ENCODE results near the gene ITGB4.

The ITGB4 gene

DNA sequence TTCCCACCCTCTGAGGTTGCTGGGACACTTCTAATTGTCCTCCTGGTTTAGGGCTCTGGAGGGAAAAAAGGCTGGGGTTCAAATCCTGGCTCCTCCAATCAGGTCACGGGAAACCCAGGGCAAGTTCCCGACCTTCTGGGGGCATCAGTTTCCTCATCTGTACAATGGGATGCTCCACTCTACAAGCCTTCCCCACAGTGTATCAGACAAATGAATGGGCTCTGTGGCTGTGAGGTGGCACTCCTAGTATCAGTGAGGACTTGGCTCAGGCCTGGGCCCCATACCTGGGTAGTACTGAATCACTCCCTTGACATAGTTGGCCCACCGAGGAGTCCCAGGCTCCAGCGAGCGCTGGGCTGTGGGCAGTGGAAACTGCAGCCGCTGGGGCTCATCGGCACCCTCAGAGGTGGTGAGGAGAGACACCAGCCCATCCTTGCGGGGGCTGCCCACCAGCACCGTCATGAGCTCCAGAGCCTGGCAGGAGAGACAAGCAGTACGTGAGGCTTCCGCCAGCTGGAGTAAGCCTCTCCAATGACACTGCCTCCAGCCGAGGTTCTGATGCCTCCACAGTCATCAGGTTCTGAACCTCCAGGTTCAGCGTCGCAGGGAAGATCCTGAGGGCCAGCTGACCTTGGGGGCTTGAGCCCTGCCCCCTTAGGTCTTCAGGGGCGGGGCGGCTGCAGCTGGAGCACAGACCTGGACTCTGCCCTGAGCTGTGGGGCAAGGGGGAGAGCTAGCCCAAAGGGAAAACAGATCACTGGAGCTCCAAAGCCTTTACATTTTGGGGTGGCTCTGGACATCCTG, 42.6 kb downstream of the ITGB4 start:
- Histone ChIP-seq H3K4me3 (ENCODE audit: low read length) (peak overlapping the region; percentile 85), H4K20me1 (ENCODE audit: insufficient read depth, low read length) (no peaks in the 10 kb centered on the region), H3K27ac (ENCODE audit: low read length) (no peak overlapping the region), H3F3A (ENCODE audit: insufficient read depth, low read length) (peaks cover 11% of the 10 kb centered on the region; the same call in 1 of the 2 replicates), H3K79me2 (ENCODE audit: low read length) (no peaks in the 10 kb centered on the region), H3K4me2 (ENCODE audit: low read depth, low read length) (peak overlapping the region; percentile 96), H3K9me3 (replicated peaks; ENCODE audit: insufficient read depth, low read length) (no peaks in the 10 kb centered on the region), H3K36me3 (replicated peaks; ENCODE audit: insufficient read depth, low read length) (no peaks in the 10 kb centered on the region), H3K4me1 (ENCODE audit: low read length) (peaks cover 8% of the 10 kb centered on the region; the same call in 1 of the 2 replicates), H3K9me2 (replicated peaks; ENCODE audit: insufficient read depth, low read length) (no peaks in the 10 kb centered on the region), H3K27me3 (replicated peaks; ENCODE audit: insufficient read depth, low read length) (no peaks in the 10 kb centered on the region), H2AFZ (ENCODE audit: low read length) (peak overlapping the region; percentile 98; the same call in 1 of the 2 replicates), H3K9ac (ENCODE audit: low read length) (peak overlapping the region; percentile 87)
- no peak for TF ChIP-seq EZH2 (optimal IDR thresholded peaks at IDR 0.05; ENCODE audit: low read depth, low read length)
- no peak for TF ChIP-seq EZH2phosphoT487 (IDR thresholded peaks at IDR 0.05; ENCODE audit: low read length)
- TF ChIP-seq, protein P1, sequence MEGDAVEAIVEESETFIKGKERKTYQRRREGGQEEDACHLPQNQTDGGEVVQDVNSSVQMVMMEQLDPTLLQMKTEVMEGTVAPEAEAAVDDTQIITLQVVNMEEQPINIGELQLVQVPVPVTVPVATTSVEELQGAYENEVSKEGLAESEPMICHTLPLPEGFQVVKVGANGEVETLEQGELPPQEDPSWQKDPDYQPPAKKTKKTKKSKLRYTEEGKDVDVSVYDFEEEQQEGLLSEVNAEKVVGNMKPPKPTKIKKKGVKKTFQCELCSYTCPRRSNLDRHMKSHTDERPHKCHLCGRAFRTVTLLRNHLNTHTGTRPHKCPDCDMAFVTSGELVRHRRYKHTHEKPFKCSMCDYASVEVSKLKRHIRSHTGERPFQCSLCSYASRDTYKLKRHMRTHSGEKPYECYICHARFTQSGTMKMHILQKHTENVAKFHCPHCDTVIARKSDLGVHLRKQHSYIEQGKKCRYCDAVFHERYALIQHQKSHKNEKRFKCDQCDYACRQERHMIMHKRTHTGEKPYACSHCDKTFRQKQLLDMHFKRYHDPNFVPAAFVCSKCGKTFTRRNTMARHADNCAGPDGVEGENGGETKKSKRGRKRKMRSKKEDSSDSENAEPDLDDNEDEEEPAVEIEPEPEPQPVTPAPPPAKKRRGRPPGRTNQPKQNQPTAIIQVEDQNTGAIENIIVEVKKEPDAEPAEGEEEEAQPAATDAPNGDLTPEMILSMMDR (IDR thresholded peaks at IDR 0.05; ENCODE audit: low read length): no peak
- no peak for DNase-seq

DNA sequence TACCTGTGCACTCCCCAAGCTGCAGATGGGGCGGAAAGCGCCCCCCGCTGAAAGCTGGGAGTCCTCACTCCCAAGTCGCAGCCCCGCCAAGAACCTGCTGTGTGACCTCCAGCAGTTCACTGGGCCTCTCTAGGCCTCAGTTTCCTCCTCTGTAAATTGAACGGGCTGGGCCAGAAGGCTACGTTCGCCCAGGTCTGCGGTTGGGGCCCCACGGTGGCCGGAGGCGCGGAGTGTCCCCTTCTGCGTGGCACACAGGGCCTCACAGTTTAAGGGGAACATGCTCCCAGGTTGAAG, 43.1 kb downstream of the ITGB4 start:
- Histone ChIP-seq H4K20me1 (ENCODE audit: insufficient read depth, low read length) (no peaks in the 10 kb centered on the region), H3K36me3 (replicated peaks; ENCODE audit: insufficient read depth, low read length) (no peaks in the 10 kb centered on the region), H3K9ac (ENCODE audit: low read length) (peak overlapping the region; percentile 87), H3K4me3 (ENCODE audit: low read length) (peak overlapping the region; percentile 85), H3K4me2 (ENCODE audit: low read depth, low read length) (peak overlapping the region; percentile 96), H3K9me3 (replicated peaks; ENCODE audit: insufficient read depth, low read length) (no peaks in the 10 kb centered on the region), H3K9me2 (replicated peaks; ENCODE audit: insufficient read depth, low read length) (no peaks in the 10 kb centered on the region), H3K79me2 (ENCODE audit: low read length) (no peaks in the 10 kb centered on the region), H2AFZ (ENCODE audit: low read length) (peak overlapping the region; percentile 98), H3F3A (ENCODE audit: insufficient read depth, low read length) (peaks cover 11% of the 10 kb centered on the region; the same call in 1 of the 2 replicates), H3K27ac (ENCODE audit: low read length) (no peak overlapping the region), H3K4me1 (ENCODE audit: low read length) (peaks cover 8% of the 10 kb centered on the region; the same call in 1 of the 2 replicates), H3K27me3 (replicated peaks; ENCODE audit: insufficient read depth, low read length) (no peaks in the 10 kb centered on the region)
- no peak for DNase-seq
- TF ChIP-seq EZH2 (optimal IDR thresholded peaks at IDR 0.05; ENCODE audit: low read depth, low read length) (no peak), EZH2phosphoT487 (IDR thresholded peaks at IDR 0.05; ENCODE audit: low read length) (no peak)
- TF ChIP-seq, protein P1 (IDR thresholded peaks at IDR 0.05; ENCODE audit: low read length): no peak

- H4K20me1 ChIP-seq (ENCODE audit: insufficient read depth, low read length): no peaks in the 10 kb centered on the region
- no peaks in the 10 kb centered on the region for H3K36me3 ChIP-seq (replicated peaks; ENCODE audit: insufficient read depth, low read length)
- peak within 1 kb of the TSS; percentile 96 for H3K4me2 ChIP-seq (ENCODE audit: low read depth, low read length)
- peaks cover 11% of the 10 kb centered on the region; the same call in 1 of the 2 replicates for H3F3A ChIP-seq (ENCODE audit: insufficient read depth, low read length)
- peak within 1 kb of the TSS; percentile 87 for H3K9ac ChIP-seq (ENCODE audit: low read length)
- H3K9me2 ChIP-seq (replicated peaks; ENCODE audit: insufficient read depth, low read length): no peaks in the 10 kb centered on the region
- peak within 1 kb of the TSS; percentile 85 for H3K4me3 ChIP-seq (ENCODE audit: low read length)
- no peaks in the 10 kb centered on the region for H3K79me2 ChIP-seq (ENCODE audit: low read length)
- H3K4me1 ChIP-seq (ENCODE audit: low read length): peaks cover 8% of the 10 kb centered on the region; the same call in 1 of the 2 replicates
- peak within 1 kb of the TSS; percentile 21; the same call in 1 of the 2 replicates for H3K27ac ChIP-seq (ENCODE audit: low read length)
- H3K9me3 ChIP-seq (replicated peaks; ENCODE audit: insufficient read depth, low read length): no peaks in the 10 kb centered on the region
- no peak for TF ChIP-seq EZH2 (optimal IDR thresholded peaks at IDR 0.05; ENCODE audit: low read depth, low read length)
- TF ChIP-seq, protein P1 (IDR thresholded peaks at IDR 0.05; ENCODE audit: low read length): peak; percentile 62
- no peaks in the 10 kb centered on the region for H3K27me3 ChIP-seq (replicated peaks; ENCODE audit: insufficient read depth, low read length)
- peak within 1 kb of the TSS; percentile 98 for H2AFZ ChIP-seq (ENCODE audit: low read length)
- peak; percentile 81 for DNase-seq
Measured at GRCh38 chr17:75764711-75765421, 43.6 kb downstream of the ITGB4 start, which contains the start of gene GALK1. TSS of gene GALK1 (minus strand) at chr17:75765192. CDS start at chr17:75765136, 56 bp downstream.
